GM19452 (cell line): ENCODE measurements around the gene TRAPPC10.

ENCODE experiments used
- ATAC-seq: cut with Tn5 transposase; IDR thresholded peaks from one replicate; pipeline ENCODE4 v1.9.1; 2021; ENCODE audit not compliant: unreplicated experiment

TRAPPC10 gene

DNA sequence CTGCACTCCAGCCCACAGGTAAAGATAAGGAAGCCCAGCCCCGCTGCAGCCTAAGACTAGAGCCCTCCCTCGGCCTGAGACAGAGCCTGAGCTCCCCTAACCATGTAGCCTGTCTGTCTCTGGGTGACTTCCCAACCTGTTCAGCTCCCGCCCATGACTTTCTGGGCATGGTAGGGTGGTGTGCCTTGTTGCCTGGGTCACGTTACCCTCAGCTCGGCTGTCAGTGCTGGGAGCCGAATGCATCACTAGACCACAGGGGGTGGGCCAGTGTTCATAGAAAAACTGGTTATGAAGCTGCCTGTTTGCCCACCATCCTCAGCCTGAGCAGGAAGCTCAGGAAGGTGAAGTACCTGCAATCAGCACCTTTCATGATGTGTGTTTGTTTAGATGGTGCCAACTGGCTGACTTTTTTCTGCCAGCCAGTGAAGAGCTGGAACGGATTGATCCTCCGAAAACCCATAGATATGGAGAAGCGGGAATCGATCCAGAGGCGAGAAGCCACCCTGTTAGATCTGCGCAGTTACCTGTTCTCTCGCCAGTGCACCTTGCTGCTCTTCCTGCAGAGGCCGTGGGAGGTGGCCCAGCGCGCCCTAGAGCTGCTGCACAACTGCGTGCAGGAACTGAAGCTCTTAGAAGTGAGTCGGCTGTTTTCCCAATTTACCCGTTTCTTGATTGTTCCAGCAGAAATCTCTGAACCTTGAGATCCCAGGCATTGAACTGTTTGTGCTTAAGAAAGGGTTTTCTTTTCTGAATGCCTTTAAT is 51.2 kb downstream of the TRAPPC10 start:
- ATAC-seq = no peak

DNA sequence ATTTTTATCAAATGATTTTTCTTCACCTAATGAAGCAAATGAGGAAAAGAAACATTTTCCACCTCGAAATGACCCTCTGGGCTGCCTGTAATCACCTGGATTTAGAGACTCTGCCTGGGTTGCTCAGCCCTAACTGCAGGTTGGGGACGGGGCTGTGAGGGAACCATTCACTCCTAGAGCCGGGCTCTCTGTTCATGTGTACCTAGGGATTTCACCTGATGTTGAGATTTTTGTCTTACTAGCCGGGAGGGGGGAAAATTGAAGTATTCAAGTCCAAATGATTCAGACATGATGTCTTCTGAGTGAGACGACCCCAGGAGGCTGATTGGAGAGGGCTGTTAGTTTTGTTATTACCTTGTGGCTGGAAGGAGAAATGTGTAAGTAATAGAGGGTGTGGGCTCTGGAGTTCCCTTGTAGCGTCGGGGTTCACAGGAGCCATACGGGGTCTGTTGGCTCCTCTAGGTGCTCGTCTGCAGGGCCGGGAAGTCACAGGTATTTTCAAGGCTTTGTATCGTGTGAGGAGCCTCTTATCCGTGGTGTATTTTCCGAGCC is 52.8 kb downstream of the TRAPPC10 start:
- no peak for ATAC-seq

DNA sequence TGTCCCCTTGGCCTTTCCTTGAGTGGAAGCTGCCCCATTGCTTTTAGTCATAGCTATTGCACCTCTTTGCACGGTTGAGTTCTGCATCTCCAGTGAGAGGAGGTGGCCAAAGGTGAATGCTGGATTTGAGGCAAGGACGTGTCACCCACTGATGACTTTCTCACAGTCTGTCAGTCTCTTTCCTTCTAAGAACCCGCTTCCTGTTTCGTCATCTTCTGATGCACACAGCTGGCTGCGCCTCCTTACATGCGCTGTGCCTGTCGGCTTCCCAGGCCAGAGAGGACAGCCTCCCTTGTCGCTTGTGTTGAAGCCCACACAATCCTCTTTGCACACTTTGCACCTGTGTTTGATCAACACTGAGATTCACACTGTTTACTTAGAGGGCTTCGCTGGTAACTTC is 53.3 kb downstream of the TRAPPC10 start:
- peak; percentile 74 for ATAC-seq

DNA sequence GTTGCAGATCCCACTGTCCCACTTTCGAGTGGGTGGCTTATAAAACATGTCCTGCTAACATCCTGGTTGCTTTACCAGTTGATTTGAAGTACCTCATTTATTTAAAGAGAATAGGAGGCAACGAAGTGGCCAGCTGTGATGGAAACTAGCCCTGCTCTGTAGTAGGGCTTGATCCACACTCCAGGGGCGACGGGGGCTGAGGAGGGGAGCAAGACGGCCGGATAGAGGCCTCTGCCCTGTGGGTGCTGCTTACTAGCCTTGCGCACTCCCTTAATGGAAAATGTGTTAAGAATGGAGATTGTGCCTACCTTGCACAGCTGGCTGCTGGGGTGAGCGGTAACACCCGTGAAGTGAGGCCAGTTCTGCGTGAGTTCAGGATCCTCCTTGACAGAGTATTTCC is 54.0 kb downstream of the TRAPPC10 start:
- ATAC-seq = no peak

DNA sequence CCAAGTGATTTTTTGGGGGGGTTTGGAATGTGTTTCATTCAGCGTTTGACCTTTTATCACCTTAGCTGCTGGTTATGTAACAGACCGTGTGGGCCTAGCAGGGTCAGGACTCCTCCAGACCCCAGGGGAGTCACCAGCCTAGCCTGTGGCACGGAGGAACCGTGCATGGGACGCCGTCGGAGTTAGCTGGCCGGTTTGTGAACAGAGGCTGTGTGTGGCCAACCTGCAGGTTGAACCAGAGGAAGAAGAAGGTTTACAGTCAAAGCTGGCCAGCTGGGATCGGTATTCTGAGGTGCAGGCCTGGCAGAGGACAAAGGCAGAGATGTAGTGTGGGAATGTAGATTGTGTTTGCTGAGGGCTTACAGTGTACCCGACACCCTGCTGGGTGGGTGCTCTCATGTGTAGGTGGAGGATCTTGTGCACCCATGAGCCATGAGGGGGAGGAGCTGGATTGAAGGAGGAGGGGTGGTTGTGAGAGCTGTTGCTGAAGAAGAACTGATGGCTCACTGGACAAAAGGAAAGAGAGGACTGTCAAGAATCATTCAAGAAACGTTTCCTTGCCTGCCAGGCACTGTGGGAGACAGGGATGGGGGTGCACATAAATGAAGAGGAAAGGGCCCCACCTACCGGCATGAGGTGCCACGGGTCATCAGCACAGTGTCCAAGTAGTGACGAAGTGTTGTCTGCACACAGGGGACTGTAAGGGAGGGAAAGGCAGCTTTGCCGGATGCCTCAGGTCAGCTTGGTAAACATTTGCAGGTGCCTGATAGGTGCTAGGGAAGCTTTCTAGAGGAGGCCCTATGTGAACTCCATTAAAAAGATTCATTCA is 55.1 kb downstream of the TRAPPC10 start:
- no peak for ATAC-seq

DNA sequence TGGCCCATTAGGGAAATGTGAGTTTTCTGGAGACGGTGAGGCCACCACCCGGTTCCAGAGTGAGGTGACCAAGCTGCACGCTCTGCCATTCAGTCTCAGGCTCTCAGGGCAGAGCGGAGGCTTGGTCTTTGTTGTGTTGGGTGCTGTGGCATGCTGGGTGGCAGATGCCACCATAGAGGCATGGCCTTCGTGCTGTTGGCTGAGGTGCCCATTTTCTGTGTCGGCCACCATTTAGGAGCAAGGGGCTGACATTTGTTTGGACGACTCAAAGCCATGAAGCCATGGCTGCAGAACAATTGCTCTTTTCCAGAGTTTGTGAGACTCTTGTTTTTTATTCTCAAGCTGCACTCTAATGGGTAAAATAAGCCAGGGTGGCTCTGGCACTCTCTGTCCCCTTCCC is 58.3 kb downstream of the TRAPPC10 start:
- no peak for ATAC-seq

DNA sequence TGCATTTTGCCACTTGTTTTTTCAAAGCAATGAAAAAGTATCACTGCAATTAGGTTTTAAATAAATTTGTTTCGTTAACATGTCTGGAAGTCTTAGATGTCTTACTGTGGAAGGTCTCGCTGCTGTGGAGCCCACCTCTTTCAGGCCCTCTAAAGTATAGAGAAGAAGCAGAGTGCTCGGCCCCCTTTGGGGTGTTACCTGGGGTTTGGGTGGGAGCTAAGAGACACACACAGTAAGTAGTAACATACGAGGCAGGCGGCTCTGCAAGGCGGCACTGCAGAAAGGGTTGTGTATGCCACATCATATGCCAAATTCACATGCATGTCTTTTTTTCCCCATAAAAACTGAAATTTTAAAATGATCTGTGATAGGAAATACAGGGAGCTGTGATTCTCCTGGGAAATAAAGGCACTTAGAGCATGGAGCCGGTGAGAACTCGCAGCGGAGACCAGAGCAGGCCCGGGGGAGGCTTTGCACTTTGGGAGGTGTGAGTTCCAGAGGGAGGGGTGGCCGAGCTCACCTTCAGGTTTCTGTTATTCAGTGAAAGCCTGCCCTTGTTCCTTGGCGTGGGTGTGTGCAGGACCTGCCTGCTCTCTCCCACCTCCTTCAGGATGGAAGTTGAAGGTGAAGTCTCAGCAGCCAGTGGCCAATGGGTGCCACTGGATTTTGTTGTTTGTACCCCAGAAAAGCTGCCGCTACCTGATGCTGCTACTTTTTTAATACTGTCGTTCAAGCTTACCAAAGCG is 59.4 kb downstream of the TRAPPC10 start:
- no peak for ATAC-seq

DNA sequence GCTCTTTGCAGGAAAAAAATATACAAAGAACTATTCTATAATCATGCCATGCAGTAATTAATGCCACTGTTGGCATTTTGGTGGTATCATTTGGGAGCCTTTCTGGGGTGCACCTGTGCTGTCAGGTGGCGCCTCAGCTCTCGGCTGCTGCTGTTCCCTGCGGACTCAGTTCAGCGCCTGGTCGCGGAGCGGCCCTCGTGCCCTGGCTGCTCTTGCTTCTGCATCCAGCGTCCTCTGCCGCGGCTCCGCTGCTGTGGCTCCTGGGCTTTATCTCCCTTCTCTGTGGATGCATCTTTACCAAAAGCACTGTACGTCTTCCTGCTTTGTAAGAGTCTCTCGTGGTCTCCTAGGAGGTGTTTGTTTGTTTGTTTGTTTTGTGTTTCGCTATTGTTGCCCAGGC is 60.0 kb downstream of the TRAPPC10 start:
- ATAC-seq = no peak

DNA sequence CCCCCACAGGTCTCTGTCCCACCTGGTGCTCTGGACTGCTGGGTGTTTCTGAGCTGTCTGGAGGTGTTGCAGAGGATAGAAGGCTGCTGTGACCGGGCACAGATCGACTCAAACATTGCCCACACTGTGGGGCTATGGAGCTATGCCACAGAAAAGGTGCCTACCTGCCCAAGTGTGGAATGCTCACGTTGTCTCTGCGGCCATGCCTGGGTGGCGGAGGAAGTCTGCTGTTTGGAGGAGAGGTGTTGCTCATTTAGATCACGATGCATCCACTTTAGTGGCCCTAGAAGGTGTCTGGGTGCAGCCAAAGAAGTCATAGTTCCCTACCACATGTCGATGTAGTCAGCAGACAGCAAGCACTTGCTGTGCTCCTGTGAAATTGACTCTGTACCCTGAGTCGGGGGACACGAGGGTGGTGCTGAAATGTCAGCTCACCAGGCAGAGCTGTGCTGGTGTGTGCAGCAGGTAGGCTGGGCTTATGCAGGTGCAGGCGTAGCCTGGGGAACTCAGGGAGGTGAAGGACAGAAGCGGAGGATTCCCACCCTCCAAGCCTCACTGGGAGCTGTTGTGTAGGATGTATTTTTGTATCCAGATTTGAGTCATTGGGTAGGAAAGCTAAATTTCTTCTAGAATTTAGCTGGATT is 62.3 kb downstream of the TRAPPC10 start:
- ATAC-seq = no peak

DNA sequence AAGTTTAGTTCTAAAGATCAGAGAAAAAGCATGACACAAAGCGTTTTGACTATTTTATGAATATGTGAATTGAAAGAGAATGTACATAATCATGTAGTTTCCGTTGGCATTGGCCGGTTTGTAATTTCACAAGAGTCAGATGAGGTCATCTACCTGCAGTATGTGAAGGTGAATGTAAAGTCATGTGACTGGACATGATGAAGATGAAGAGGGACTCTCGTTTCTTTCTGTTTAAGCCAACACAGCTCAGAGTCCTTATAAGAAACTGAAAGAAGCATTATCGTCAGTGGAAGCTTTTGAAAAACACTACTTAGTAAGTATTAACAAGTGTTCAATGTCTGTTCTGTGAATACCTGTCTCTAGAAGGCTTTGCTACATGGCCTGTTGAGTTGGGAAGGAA is 64.2 kb downstream of the TRAPPC10 start:
- ATAC-seq = no peak

DNA sequence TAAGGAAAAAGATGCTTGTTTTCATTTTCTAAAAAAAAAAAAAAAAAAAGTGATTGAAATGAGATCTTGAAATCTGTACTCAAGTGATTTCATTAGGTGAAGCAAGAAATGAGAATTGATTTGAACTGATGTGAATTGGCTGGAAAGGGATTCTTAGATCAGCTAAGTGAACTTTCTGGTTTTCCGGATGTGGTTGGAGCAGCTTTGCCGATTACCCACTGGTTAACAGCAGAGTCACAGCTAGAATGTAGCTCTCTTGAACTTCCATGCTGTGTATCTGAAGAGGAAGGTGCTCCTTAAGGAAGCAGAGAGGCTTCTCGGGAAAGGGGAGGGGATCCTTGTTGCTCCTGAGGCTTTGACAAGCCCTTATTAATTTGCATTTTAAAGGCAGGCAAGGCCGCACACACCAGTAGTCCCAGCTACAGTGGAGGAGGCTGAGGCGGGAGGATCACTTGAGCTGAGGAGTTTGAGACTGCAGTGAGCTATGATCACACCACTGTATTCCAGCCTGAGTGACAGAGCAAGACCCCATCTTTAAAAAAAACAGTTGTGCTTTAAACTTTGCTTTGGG is 66.4 kb downstream of the TRAPPC10 start:
- no peak for ATAC-seq

DNA sequence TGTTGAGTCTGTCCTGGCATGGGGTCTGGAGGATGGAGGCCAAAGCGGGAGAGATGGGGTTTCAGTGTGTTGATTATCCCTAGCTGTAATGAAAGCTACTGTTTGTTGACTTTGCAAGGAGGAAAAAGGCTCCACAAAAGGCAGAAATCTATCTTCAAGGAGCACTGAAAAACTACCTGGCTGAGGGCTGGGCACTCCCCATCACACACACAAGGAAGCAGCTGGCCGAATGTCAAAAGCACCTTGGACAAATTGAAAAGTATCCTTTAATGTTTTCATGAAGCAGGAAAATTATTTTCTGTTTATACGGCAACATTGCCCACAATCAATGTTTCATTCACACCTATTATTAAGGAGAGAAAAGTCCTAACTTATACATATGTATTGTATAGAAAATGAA is 67.3 kb downstream of the TRAPPC10 start:
- no peak for ATAC-seq

DNA sequence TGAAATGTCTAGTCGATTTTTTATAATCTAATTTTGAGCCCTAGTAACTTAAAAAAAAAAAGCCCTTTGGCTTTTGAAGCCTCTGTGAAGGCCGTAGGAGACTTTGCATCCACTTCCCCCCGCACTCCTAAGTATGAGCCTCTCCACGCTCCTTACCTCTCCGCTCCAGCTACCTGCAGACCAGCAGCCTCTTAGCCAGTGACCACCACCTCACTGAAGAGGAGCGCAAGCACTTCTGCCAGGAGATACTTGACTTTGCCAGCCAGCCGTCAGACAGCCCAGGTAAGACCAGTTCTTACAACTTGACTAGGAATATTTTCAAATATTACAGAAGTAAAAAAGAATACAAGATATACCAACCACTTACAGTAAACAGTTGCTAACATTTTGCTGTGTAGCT is 67.7 kb downstream of the TRAPPC10 start:
- ATAC-seq = no peak

DNA sequence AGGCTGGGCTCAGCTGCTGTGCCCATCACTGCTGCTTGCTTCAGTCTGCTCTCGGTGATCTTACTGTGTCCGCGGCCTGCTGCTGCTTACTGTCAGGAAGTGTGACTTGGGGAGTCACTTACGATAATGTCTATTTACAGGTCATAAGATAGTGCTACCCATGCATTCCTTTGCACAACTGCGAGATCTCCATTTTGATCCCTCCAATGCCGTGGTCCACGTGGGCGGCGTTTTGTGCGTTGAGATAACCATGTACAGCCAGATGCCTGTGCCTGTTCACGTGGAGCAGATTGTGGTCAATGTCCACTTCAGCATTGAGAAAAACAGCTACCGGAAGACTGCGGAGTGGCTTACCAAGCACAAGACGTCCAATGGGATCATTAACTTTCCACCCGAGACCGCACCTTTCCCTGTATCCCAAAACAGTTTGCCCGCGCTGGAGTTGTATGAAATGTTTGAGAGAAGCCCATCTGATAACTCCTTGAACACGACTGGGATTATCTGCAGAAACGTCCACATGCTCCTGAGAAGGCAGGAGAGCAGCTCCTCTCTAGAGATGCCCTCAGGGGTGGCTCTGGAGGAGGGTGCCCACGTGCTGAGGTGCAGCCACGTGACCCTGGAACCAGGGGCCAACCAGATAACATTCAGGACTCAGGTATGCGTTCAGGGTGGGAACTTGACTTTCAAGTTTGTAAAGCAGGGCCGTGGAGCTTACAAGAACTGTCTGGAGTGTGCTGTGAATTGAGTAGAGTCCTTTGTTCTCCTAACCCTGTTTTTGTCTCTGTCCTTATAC is 70.7 kb downstream of the TRAPPC10 start:
- ATAC-seq = no peak

DNA sequence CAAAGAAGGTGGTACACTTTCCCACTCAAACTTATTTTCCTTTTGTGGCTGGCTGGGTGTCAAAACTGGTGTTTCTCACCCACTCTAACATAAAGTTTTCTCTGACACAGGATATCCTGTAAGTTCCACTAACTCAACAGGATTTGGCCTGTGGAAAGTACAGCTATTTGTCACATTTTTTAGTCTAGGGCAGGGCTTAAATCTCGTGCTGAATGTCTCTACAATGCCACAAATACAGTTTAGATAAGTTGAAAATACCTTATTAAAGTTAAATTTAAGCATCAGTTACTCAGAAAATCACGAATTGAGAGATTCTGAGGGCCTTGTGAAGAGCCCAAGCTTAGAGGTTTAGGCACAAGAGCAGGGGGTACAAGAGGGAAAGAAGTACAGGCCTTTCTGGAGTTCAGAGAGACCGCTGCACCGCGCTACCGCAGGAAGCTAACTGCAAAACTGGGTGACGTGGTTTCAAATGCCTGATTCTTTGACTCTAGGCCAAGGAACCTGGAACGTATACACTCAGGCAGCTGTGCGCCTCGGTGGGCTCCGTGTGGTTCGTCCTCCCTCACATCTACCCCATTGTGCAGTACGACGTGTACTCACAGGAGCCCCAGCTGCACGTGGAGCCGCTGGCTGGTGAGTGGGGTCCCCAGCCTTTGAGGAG is 71.7 kb downstream of the TRAPPC10 start:
- no peak for ATAC-seq

DNA sequence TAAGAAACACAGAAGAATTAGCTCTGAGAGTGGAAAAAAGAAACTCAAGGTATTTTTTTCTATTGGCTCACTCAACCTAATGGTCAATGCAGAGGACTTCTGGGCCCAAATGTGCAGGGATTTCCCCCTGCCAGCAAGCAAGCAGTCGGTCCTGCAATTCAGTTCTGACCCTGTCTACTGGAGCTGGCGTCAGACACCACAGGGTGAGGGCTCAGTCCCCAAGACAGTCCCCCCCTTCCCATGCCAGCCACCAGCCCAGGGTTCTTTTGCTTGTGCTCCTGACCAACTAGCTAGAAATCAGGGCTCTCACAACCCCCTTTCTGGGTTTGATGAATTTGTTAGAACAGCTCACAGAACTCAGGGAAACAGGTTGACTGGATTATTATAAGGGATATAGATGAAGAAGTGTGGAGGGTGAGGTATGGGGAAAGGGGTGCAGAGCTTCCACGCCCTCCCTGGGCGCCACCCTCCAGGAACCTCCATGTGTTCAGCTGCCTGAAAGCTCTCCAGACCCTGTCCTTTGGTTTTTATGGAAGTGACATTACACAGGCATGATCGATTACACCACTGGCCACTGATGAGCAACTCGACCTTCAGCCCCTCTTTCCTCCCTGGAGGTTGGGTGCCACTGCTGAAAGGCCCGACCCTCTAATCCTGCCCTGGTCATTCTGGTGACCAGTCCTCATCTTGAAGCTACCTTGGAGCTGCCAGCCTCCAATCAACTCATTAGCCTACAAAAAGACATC is 72.6 kb downstream of the TRAPPC10 start:
- no peak for ATAC-seq

DNA sequence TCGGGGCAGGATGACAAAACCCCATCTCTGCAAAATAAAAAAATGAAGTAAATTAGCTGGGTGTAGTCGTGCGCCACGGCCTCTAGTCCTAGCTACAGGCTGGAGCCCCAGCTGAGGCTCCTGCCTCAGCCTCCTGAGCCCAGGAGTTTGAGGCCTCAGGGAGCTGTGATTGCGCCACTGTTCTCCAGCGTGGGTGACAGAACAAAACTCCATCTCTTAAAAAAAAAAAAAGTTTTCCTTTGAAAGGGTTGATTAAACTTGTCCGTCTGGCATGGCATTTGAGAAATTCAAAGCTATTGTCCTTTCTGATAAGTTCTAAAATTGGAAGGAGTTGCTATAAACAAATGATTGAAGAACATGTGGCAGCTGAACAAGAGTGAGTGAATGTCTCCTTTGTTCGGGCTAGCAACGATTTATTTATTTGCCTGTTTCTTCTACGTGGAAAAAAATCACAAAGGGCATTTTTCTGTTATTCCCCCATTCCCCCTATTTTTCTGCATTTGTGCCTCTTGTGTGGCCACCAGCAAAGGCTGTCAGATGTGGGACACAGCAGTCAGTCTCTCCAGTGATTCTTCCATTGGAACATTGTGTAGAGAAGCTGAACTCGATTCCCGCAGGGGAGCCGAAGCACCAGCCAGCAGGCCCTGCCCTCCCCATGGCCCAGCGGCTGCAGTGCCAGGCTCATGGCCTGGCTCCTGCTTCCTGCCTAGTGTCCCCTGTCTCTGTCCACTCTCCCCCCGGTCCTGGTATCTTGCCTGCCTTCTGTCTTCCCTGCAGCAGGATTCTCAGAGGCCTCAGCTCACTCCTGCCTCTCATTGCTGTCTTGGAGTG is 73.6 kb downstream of the TRAPPC10 start:
- no peak for ATAC-seq
